Neuronal stem cell (in vitro differentiated cells): Measurements from ENCODE around the gene CEP55.

Experiments used
- DNase-seq: peaks from one replicate; pipeline ENCODE4 v3.0.0-alpha.2; 2013; ENCODE audit warnings: low spot score
- H2AFZ ChIP-seq: one replicate; pipeline ENCODE4 v1.6.1; 2013; ENCODE audit warnings: mild to moderate bottlenecking, low read length, inconsistent platforms
- H2AK5ac ChIP-seq: 2 replicates; pipeline ENCODE4 v1.6.1; 2013; ENCODE audit warnings: low read depth, mild to moderate bottlenecking, inconsistent platforms, low read length, moderate library complexity, mixed read lengths
- H2BK120ac ChIP-seq: 2 replicates; pipeline ENCODE4 v1.6.1; 2013; ENCODE audit warnings: low read depth, mild to moderate bottlenecking, inconsistent platforms, low read length, moderate library complexity, mixed read lengths
- H2BK12ac ChIP-seq: one replicate; pipeline ENCODE4 v1.6.1; 2013; ENCODE audit warnings: low read length, inconsistent platforms
- H2BK15ac ChIP-seq: 2 replicates; pipeline ENCODE4 v1.6.1; 2013; ENCODE audit warnings: mild to moderate bottlenecking, low read length, inconsistent platforms, mixed read lengths
- H2BK5ac ChIP-seq: one replicate; pipeline ENCODE4 v1.6.1; 2013; ENCODE audit warnings: inconsistent platforms, mild to moderate bottlenecking, low read length, moderate library complexity
- H3K14ac ChIP-seq: one replicate; pipeline ENCODE4 v1.6.1; 2013; ENCODE audit warnings: low read length, inconsistent platforms
- H3K18ac ChIP-seq: 2 replicates; pipeline ENCODE4 v1.6.1; 2013; ENCODE audit warnings: low read length, inconsistent platforms
- H3K23ac ChIP-seq: 2 replicates; pipeline ENCODE4 v1.6.1; 2013; ENCODE audit warnings: low read depth, mild to moderate bottlenecking, mixed read lengths, low read length, inconsistent platforms; ENCODE audit not compliant: poor library complexity
- H3K27ac ChIP-seq: replicated peaks from 3 replicates; pipeline ENCODE4 v1.5.1; 2013; ENCODE audit warnings: low read length, inconsistent platforms
- H3K27me3 ChIP-seq, 3 experiments: 2 replicates each; pipeline ENCODE4 v1.6.1; 2013; ENCODE audit warnings: low read length in 3 of 3, mild to moderate bottlenecking in 2 of 3, inconsistent platforms in 1 of 3, low read depth in 1 of 3, mixed read lengths in 1 of 3, moderate library complexity in 1 of 3; ENCODE audit not compliant: control insufficient read depth in 3 of 3, insufficient read depth in 3 of 3
- H3K36me3 ChIP-seq, 2 donors: replicated peaks in 1 of 2; 2 replicates each; pipeline ENCODE4 v1.6.1; 2013; ENCODE audit warnings: low read length in 2 of 2; ENCODE audit not compliant: control insufficient read depth in 2 of 2, insufficient read depth in 2 of 2
- H3K4ac ChIP-seq: 2 replicates; pipeline ENCODE4 v1.6.1; 2013; ENCODE audit warnings: inconsistent platforms, mild to moderate bottlenecking, low read length, moderate library complexity
- H3K4me1 ChIP-seq, 2 donors: 1 replicate in 1 of 2; 2 replicates in 1 of 2; pipeline ENCODE4 v1.6.1; 2013; ENCODE audit warnings: low read length in 2 of 2, low read depth in 1 of 2; ENCODE audit not compliant: control insufficient read depth in 2 of 2, insufficient read depth in 1 of 2
- H3K4me2 ChIP-seq: one replicate; pipeline ENCODE4 v1.6.1; 2013; ENCODE audit warnings: mild to moderate bottlenecking, low read length, inconsistent platforms; ENCODE audit not compliant: insufficient read depth, poor library complexity, severe bottlenecking
- H3K4me3 ChIP-seq, 2 donors: 2 replicates each; pipeline ENCODE4 v1.5.1; 2013; ENCODE audit warnings: low read length in 2 of 2, mild to moderate bottlenecking in 2 of 2, inconsistent platforms in 1 of 2, moderate library complexity in 1 of 2
- H3K79me1 ChIP-seq: one replicate; pipeline ENCODE4 v1.6.1; 2013; ENCODE audit warnings: low read depth, mild to moderate bottlenecking, inconsistent platforms, low read length, moderate library complexity
- H3K9ac ChIP-seq: one replicate; pipeline ENCODE4 v1.6.1; 2013; ENCODE audit warnings: mild to moderate bottlenecking, low read depth, low read length, inconsistent platforms; ENCODE audit not compliant: poor library complexity
- H3K9me3 ChIP-seq, 2 donors: replicated peaks in 1 of 2; 2 replicates each; pipeline versions ENCODE3 to v1.6.1; 2013; ENCODE audit warnings: low read length in 2 of 2, mild to moderate bottlenecking in 2 of 2, inconsistent platforms in 1 of 2, low read depth in 1 of 2, mixed read lengths in 1 of 2, moderate library complexity in 1 of 2; ENCODE audit not compliant: control insufficient read depth in 2 of 2, insufficient read depth in 1 of 2
- H4K8ac ChIP-seq: one replicate; pipeline ENCODE4 v1.6.1; 2013; ENCODE audit warnings: low read depth, mild to moderate bottlenecking, inconsistent platforms, low read length, moderate library complexity
- H4K91ac ChIP-seq: one replicate; pipeline ENCODE4 v1.6.1; 2013; ENCODE audit warnings: low read length, low read depth, mild to moderate bottlenecking, inconsistent platforms; ENCODE audit not compliant: poor library complexity
- WGBS, 2 donors: extraction: QIAGEN DNeasy Blood & Tissue Kit; methylation state at CpG; one replicate each; pipeline ENCODE4 v1.1.7; 2013; ENCODE audit warnings: missing lambda C conversion rate in 2 of 2, mixed read lengths in 1 of 2; ENCODE audit not compliant: insufficient read length in 2 of 2, insufficient replicate concordance in 1 of 2; ENCODE audit errors: extremely low coverage in 2 of 2; 5-methylcytosine and 5-hydroxymethylcytosine counted together

The CEP55 gene

GRCh38 chr10:93560541-93560940 is 64.1 kb downstream of the CEP55 start:
- Histone ChIP-seq H3K36me3 (no peaks in the 10 kb centered on the region), H3K4me1 (no peaks in the 10 kb centered on the region), H3K79me1 (no peaks in the 10 kb centered on the region), H4K91ac (no peak overlapping the region), H2BK12ac (no peak overlapping the region), H3K4me3 (no peak overlapping the region), H3K9ac (no peak overlapping the region), H2AFZ (no peak overlapping the region), H3K27me3 (peaks cover 0 to 52% (median 5%) of the 10 kb centered on the region in 3 experiments), H2AK5ac (no peak overlapping the region), H3K4ac (no peak overlapping the region), H2BK5ac (no peak overlapping the region), H3K18ac (no peak overlapping the region), H3K23ac (no peak overlapping the region), H3K14ac (no peak overlapping the region), H2BK15ac (no peak overlapping the region), H3K4me2 (no peak overlapping the region), H4K8ac (no peak overlapping the region), H2BK120ac (no peak overlapping the region), H3K9me3 (peaks cover 0 to 2% of the 10 kb centered on the region in 2 donors), H3K27ac (no peak overlapping the region)
- no CpG with 5 or more reads among the region's 6 CpGs for WGBS, 2 donors
- no peak for DNase-seq

- H2AFZ ChIP-seq, result no peak overlapping the region
- no peak overlapping the region for H2BK5ac ChIP-seq
- DNase-seq, result no peak
- H3K36me3 ChIP-seq, result no peaks in the 10 kb centered on the region
- H3K9ac ChIP-seq, result no peak overlapping the region
- no peak overlapping the region for H3K23ac ChIP-seq
- H3K4me3 ChIP-seq, result no peak overlapping the region
- H2BK120ac ChIP-seq, result no peak overlapping the region
- H2AK5ac ChIP-seq, result no peak overlapping the region
- no peaks in the 10 kb centered on the region for H3K79me1 ChIP-seq
- no peak overlapping the region for H4K91ac ChIP-seq
- no CpG with 5 or more reads among the region's 3 CpGs for WGBS, 2 donors
- no peak overlapping the region for H2BK15ac ChIP-seq
- H2BK12ac ChIP-seq, result no peak overlapping the region
- no peak overlapping the region for H3K4me2 ChIP-seq
- no peak overlapping the region for H3K27ac ChIP-seq
- peaks cover 17 to 90% (median 42%) of the 10 kb centered on the region in 3 experiments for H3K27me3 ChIP-seq
- H3K4ac ChIP-seq, result no peak overlapping the region
- H3K18ac ChIP-seq, result no peak overlapping the region
- no peak overlapping the region for H3K14ac ChIP-seq
- H4K8ac ChIP-seq, result no peak overlapping the region
- H3K9me3 ChIP-seq, result no peaks in the 10 kb centered on the region
- H3K4me1 ChIP-seq, result peaks cover 3% of the 10 kb centered on the region in 2 donors
Observed at GRCh38 chr10:93565446-93565845, 69.0 kb downstream of the CEP55 start.

GRCh38 chr10:93566435-93567276 is 70.2 kb downstream of the CEP55 start, which contains the start of gene FFAR4:
TSS of gene FFAR4 (plus strand) at chr10:93566665. CDS start at chr10:93566721, 56 bp downstream.
- H3K27ac ChIP-seq, result no peak within 1 kb of the TSS
- DNase-seq, result no peak
- H3K23ac ChIP-seq, result no peak within 1 kb of the TSS
- H2AFZ ChIP-seq, result peak within 1 kb of the TSS; percentile 69
- no peak within 1 kb of the TSS for H2AK5ac ChIP-seq
- H3K9ac ChIP-seq, result peak within 1 kb of the TSS; percentile 70
- peaks cover 3% of the 10 kb centered on the region in 2 donors for H3K4me1 ChIP-seq
- no peaks in the 10 kb centered on the region for H3K36me3 ChIP-seq
- H3K79me1 ChIP-seq, result no peaks in the 10 kb centered on the region
- no peak within 1 kb of the TSS for H4K91ac ChIP-seq
- no peaks in the 10 kb centered on the region for H3K9me3 ChIP-seq
- H3K27me3 ChIP-seq, result peaks cover 17 to 91% (median 42%) of the 10 kb centered on the region in 3 experiments
- H2BK15ac ChIP-seq, result no peak within 1 kb of the TSS
- no peak within 1 kb of the TSS for H2BK5ac ChIP-seq
- peak within 1 kb of the TSS in 1 of 2 donors; percentile 77 for H3K4me3 ChIP-seq
- H3K4ac ChIP-seq, result no peak within 1 kb of the TSS
- WGBS, 2 donors, result no CpG with 5 or more reads among the region's 85 CpGs
- H2BK120ac ChIP-seq, result no peak within 1 kb of the TSS
- H3K4me2 ChIP-seq, result peak within 1 kb of the TSS; percentile 79
- no peak within 1 kb of the TSS for H4K8ac ChIP-seq
- no peak within 1 kb of the TSS for H2BK12ac ChIP-seq
- peak within 1 kb of the TSS; percentile 39 for H3K18ac ChIP-seq
- H3K14ac ChIP-seq, result no peak within 1 kb of the TSS

GRCh38 chr10:93567277-93568104 is 71.1 kb downstream of the CEP55 start:
- H3K4me1 ChIP-seq, result peaks cover 3% of the 10 kb centered on the region in 2 donors
- H4K8ac ChIP-seq, result no peak overlapping the region
- H2BK15ac ChIP-seq, result no peak overlapping the region
- peaks cover 17 to 92% (median 42%) of the 10 kb centered on the region in 3 experiments for H3K27me3 ChIP-seq
- H3K4me2 ChIP-seq, result peak overlapping the region; percentile 79
- no peaks in the 10 kb centered on the region for H3K79me1 ChIP-seq
- no peak overlapping the region for H2BK5ac ChIP-seq
- H3K4ac ChIP-seq, result no peak overlapping the region
- WGBS, 2 donors, result no CpG with 5 or more reads among the region's 33 CpGs
- peak overlapping the region; percentile 68 for H3K9ac ChIP-seq
- H3K18ac ChIP-seq, result peak overlapping the region; percentile 39
- no peak overlapping the region for H3K27ac ChIP-seq
- no peaks in the 10 kb centered on the region for H3K36me3 ChIP-seq
- no peaks in the 10 kb centered on the region for H3K9me3 ChIP-seq
- H3K4me3 ChIP-seq, result peak overlapping the region in 1 of 2 donors; percentile 77
- H2BK120ac ChIP-seq, result no peak overlapping the region
- no peak for DNase-seq
- no peak overlapping the region for H4K91ac ChIP-seq
- H2AFZ ChIP-seq, result peak overlapping the region; percentile 69
- no peak overlapping the region for H2BK12ac ChIP-seq
- no peak overlapping the region for H3K23ac ChIP-seq
- no peak overlapping the region for H3K14ac ChIP-seq
- no peak overlapping the region for H2AK5ac ChIP-seq
